Measurements from ENCODE around the gene VSIG10.

VSIG10 gene

GRCh38 chr12:118058881-118059280 is 44.9 kb downstream of the VSIG10 start:
- DNase-seq: no peak
- H3K9me3 Mint-ChIP-seq: no peaks in the 10 kb centered on the region
- H3K4me1 Mint-ChIP-seq (ENCODE audit: low read depth): peaks cover 51% of the 10 kb centered on the region
- H3K27ac Mint-ChIP-seq: peak overlapping the region; percentile 96
- no peaks in the 10 kb centered on the region for H3K27me3 Mint-ChIP-seq
- H3K36me3 Mint-ChIP-seq (ENCODE audit: low read depth): peaks cover 32% of the 10 kb centered on the region
- H3K4me3 Mint-ChIP-seq: peak overlapping the region; percentile 86

GRCh38 chr12:118058227-118058626 is 45.6 kb downstream of the VSIG10 start:
- no peaks in the 10 kb centered on the region for H3K9me3 Mint-ChIP-seq

GRCh38 chr12:118055865-118056773 is 47.7 kb downstream of the VSIG10 start:
- Mint-ChIP-seq H3K27me3 (no peaks in the 10 kb centered on the region), H3K9me3 (no peaks in the 10 kb centered on the region), H3K4me1 (ENCODE audit: low read depth) (peaks cover 61% of the 10 kb centered on the region), H3K36me3 (ENCODE audit: low read depth) (peaks cover 44% of the 10 kb centered on the region), H3K4me3 (no peak overlapping the region), H3K27ac (peak overlapping the region; percentile 0)
- DNase-seq: no peak

More at GRCh38 chr12:118058227-118058626, 45.6 kb downstream of the VSIG10 start:
- H3K27me3 Mint-ChIP-seq: no peaks in the 10 kb centered on the region
- no peak overlapping the region for H3K4me3 Mint-ChIP-seq
- no peak for DNase-seq
- peak overlapping the region; percentile 29 for H3K27ac Mint-ChIP-seq
- H3K4me1 Mint-ChIP-seq (ENCODE audit: low read depth): peaks cover 51% of the 10 kb centered on the region
- peaks cover 35% of the 10 kb centered on the region for H3K36me3 Mint-ChIP-seq (ENCODE audit: low read depth)

- DNase-seq: peak; percentile 78
- Mint-ChIP-seq H3K27me3 (no peaks in the 10 kb centered on the region), H3K27ac (peak overlapping the region; percentile 74), H3K36me3 (ENCODE audit: low read depth) (peaks cover 49% of the 10 kb centered on the region), H3K4me1 (ENCODE audit: low read depth) (peaks cover 63% of the 10 kb centered on the region), H3K4me3 (no peak overlapping the region), H3K9me3 (no peaks in the 10 kb centered on the region)
Observed at GRCh38 chr12:118055144-118055557, 48.7 kb downstream of the VSIG10 start.

GRCh38 chr12:118053071-118053985 is 50.5 kb downstream of the VSIG10 start:
- H3K4me1 Mint-ChIP-seq (ENCODE audit: low read depth): peaks cover 54% of the 10 kb centered on the region
- H3K36me3 Mint-ChIP-seq (ENCODE audit: low read depth): peaks cover 55% of the 10 kb centered on the region

GRCh38 chr12:118052324-118053070 is 51.3 kb downstream of the VSIG10 start:
- Mint-ChIP-seq H3K27me3 (no peaks in the 10 kb centered on the region), H3K36me3 (ENCODE audit: low read depth) (peaks cover 58% of the 10 kb centered on the region), H3K4me1 (ENCODE audit: low read depth) (peaks cover 52% of the 10 kb centered on the region), H3K4me3 (peak overlapping the region; percentile 39), H3K27ac (peak overlapping the region; percentile 84), H3K9me3 (no peaks in the 10 kb centered on the region)
- no peak for DNase-seq

More at GRCh38 chr12:118053071-118053985, 50.5 kb downstream of the VSIG10 start:
- peak overlapping the region; percentile 84 for H3K27ac Mint-ChIP-seq
- no peaks in the 10 kb centered on the region for H3K9me3 Mint-ChIP-seq
- H3K27me3 Mint-ChIP-seq: no peaks in the 10 kb centered on the region
- H3K4me3 Mint-ChIP-seq: no peak overlapping the region
- DNase-seq: no peak

- no peak overlapping the region for H3K4me3 Mint-ChIP-seq
- H3K36me3 Mint-ChIP-seq (ENCODE audit: low read depth): peaks cover 66% of the 10 kb centered on the region
- H3K4me1 Mint-ChIP-seq (ENCODE audit: low read depth): peaks cover 56% of the 10 kb centered on the region
- no peaks in the 10 kb centered on the region for H3K9me3 Mint-ChIP-seq
- H3K27ac Mint-ChIP-seq: peak overlapping the region; percentile 84
- H3K27me3 Mint-ChIP-seq: no peaks in the 10 kb centered on the region
- no peak for DNase-seq
Observed at GRCh38 chr12:118050972-118051910, 52.6 kb downstream of the VSIG10 start.

- no peaks in the 10 kb centered on the region for H3K9me3 Mint-ChIP-seq
- H3K4me1 Mint-ChIP-seq (ENCODE audit: low read depth): peaks cover 66% of the 10 kb centered on the region
- H3K36me3 Mint-ChIP-seq (ENCODE audit: low read depth): peaks cover 91% of the 10 kb centered on the region
- DNase-seq: no peak
- no peaks in the 10 kb centered on the region for H3K27me3 Mint-ChIP-seq
- H3K4me3 Mint-ChIP-seq: no peak overlapping the region
- peak overlapping the region; percentile 97 for H3K27ac Mint-ChIP-seq
Observed at GRCh38 chr12:118046430-118046829, 57.4 kb downstream of the VSIG10 start.

- H3K36me3 Mint-ChIP-seq (ENCODE audit: low read depth): peaks cover 88% of the 10 kb centered on the region
- peak overlapping the region; percentile 28 for H3K4me3 Mint-ChIP-seq
- peaks cover 66% of the 10 kb centered on the region for H3K4me1 Mint-ChIP-seq (ENCODE audit: low read depth)
- peak overlapping the region; percentile 97 for H3K27ac Mint-ChIP-seq
- no peak for DNase-seq
- H3K27me3 Mint-ChIP-seq: no peaks in the 10 kb centered on the region
- H3K9me3 Mint-ChIP-seq: no peaks in the 10 kb centered on the region
Observed at GRCh38 chr12:118044577-118044976, 59.2 kb downstream of the VSIG10 start.

- peak overlapping the region; percentile 28 for H3K4me3 Mint-ChIP-seq
- peak overlapping the region; percentile 97 for H3K27ac Mint-ChIP-seq
Observed at GRCh38 chr12:118044075-118044474, 59.7 kb downstream of the VSIG10 start.

GRCh38 chr12:118042091-118042490 is 61.7 kb downstream of the VSIG10 start:
- DNase-seq: no peak
- Mint-ChIP-seq H3K4me3 (no peak overlapping the region), H3K27ac (peak overlapping the region; percentile 97), H3K4me1 (ENCODE audit: low read depth) (peaks cover 73% of the 10 kb centered on the region), H3K27me3 (no peaks in the 10 kb centered on the region), H3K36me3 (ENCODE audit: low read depth) (peaks cover 92% of the 10 kb centered on the region), H3K9me3 (no peaks in the 10 kb centered on the region)

More at GRCh38 chr12:118044075-118044474, 59.7 kb downstream of the VSIG10 start:
- no peaks in the 10 kb centered on the region for H3K27me3 Mint-ChIP-seq
- H3K4me1 Mint-ChIP-seq (ENCODE audit: low read depth): peaks cover 67% of the 10 kb centered on the region
- H3K9me3 Mint-ChIP-seq: no peaks in the 10 kb centered on the region
- DNase-seq: no peak
- peaks cover 87% of the 10 kb centered on the region for H3K36me3 Mint-ChIP-seq (ENCODE audit: low read depth)

- peaks cover 95% of the 10 kb centered on the region for H3K36me3 Mint-ChIP-seq (ENCODE audit: low read depth)
- peaks cover 76% of the 10 kb centered on the region for H3K4me1 Mint-ChIP-seq (ENCODE audit: low read depth)
- no peaks in the 10 kb centered on the region for H3K9me3 Mint-ChIP-seq
- no peak overlapping the region for H3K4me3 Mint-ChIP-seq
- H3K27ac Mint-ChIP-seq: peak overlapping the region; percentile 86
- H3K27me3 Mint-ChIP-seq: no peaks in the 10 kb centered on the region
- no peak for DNase-seq
Observed at GRCh38 chr12:118038137-118038536, 65.7 kb downstream of the VSIG10 start.
